Activated CD8-positive, alpha-beta memory T cell treated with anti-CD3 and anti-CD28 coated beads, Interleukin-2, amount 50 U/mL, for 1 hour (primary cell): ENCODE data around the gene RILPL1.
"Not testable (repeated sequence)": the region's sequence is repeated elsewhere in the genome, so short reads cannot be mapped to it uniquely, and the experiment has no call there.

Experiments
- DNase-seq: peaks from one replicate; pipeline ENCODE4 v3.0.0-alpha.2; 2020; ENCODE audit errors: extremely low read depth

RILPL1 gene

DNA sequence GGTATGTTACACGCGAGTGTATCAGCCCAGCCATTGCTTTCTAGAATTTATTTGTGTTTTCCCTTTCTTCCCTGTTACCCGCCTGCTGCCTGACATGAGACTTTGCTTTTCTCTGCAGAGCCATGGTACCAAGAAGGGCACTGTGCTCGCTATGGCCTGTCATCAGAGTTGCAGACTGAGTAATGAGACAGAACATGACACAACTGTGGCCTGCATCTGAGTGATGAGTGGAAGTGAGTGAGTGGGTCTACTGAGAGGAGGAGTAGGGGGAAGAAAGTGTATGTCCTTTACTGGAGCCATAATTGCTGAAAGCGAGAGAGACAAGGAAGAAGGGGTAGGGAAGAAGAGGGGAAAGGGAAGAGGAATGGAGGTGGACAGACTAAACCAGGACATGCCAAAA, 2.9 kb downstream of the RILPL1 start:
- no peak for DNase-seq

DNA sequence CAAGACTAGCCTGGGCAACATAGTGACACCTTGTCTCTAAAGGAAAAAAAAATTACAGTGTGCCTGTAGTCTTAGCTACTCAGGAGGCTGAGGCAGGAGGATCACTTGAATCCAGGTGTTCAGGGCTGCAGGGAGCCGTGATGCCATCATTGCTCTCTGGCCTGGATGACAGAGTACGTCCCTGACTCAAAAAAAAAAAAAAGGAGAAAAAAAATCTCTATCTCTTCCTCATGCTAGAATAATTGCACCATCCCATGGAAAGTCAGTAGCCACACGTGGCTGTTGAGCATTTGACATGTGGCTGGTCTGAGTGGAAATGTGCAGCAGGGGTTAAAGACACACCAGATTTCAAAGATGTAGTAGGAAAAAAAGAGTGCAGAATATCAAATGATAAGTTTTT, 3.8 kb downstream of the RILPL1 start:
- DNase-seq: no peak

DNA sequence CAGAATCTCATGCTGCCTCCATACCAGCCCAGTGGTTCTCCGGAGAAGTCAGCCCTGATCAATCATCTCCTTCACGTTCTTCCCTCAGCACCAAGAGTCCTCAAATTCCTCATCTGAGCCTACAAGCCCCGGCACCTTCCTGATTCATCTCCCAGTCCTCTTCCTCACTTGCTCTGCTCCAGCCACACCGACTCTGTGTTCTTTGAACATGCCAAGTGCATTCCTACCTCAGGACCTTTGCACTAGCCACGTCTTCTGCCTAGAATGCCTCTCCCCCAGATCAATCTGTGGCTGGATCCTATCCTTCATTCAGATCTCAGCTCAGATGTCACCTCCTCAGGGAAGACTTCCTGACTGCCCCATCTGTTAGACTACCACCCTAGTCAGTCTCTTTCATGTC, 4.7 kb downstream of the RILPL1 start:
- DNase-seq: no peak

- no peak for DNase-seq
These were observed 6.9 kb downstream of the RILPL1 start for GRCh38 chr12:123526542-123527080.

GRCh38 chr12:123524378-123524777, 9.1 kb downstream of the RILPL1 start:
- DNase-seq: no peak

- no peak for DNase-seq
These were observed 10.0 kb downstream of the RILPL1 start for GRCh38 chr12:123523518-123523917.

DNA sequence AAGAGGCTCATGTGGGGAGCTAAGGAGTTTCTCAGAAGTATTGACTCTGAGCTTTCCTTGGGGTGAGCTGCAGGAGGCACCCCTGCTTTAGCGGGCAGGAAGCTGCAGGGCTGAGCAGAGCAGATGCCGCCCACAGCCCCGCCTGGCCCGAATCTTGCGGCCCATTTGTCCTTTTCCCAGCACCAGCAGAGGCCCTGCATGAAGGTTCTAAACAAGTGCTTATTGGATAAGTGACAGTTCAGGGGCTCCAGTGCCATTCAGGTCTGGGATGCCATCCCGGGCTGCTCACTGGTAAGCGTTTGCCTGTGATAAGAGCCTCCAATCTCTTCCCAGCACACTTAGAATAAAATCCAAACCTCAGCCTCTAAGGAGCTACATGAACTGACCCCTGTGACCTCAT, 11.4 kb downstream of the RILPL1 start:
- DNase-seq: no peak

DNA sequence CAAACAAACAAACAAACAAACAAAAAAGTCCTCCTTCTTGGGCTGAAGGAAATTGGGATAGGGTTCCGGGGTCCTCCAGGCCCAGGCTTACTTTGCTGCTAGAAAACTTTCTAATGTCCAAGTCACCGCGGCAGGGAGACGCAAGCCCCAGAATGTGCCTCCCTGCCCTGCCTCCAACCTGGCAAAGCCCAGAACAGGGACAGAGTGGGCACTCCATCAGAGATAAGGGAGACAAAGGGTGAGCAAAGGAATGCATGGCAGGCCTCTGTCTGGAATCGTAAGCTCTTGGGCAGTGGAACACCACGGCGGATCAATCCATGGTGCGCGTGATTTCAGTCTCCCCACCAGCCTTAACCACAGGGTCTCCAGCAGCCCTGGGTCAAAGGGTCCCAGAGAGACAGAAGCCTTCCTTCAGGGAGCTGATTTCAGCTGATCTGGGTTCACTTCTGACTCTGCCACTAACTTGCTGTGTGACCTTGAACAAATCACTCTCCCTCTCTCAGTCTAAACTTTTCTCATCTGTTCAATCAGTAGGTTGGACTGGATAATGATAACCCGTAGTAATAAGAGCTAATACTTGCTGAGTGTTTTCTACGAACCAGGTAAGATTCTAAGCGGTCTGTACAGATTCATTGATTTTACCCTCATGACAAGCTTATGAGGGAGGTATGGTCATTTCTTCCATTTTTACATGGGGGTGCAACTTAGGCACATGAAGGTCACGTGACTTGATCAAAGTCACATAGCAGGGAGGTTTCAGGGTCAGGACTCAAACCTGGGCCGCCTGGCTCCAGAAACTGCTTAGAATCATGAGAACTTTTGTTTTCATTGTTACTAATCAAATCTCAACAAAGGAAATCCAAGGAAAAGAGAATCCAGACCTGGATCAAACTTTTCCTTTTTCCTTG, 12.7 kb downstream of the RILPL1 start:
- DNase-seq: no peak

DNA sequence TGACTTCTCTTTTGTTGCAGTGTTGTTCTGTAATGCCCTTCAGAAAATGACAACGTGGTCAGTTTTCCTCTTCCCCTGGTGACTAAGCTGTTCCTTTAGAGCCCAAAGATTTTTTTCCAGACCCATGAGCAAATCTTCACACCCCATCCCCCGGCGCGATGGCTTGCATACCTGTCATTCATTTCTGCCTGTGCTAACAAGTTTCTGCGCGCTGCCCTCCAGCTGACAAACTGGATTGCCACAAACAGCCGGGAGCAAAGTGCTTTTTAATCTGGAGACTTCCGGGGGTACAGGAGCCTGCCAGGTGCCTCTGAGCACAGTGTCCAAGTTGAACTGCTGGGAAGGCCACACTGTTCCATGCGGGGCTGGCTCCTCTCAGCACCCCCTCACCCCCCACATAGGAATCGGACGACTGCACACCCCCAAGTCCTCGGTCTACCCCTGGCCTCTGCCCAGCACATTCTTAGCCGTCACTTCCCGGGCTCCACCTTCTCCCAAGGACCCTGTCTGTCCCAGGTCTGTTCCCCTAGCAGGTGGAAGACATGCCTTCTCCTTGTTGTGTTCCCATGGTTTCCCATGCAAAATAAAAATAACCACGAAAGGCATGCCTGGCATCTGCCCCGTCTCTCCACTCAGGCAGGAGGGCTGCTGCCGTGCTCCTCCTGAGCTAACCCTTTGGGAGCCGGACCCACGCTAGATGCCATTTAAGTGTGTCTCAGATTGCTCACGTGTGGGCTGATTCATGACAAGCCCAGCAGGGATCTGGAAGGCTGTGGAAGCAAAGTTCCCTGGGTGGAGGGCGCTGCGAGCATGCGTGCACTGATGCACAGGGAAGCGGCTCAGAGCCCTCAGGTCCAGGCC, 14.1 kb downstream of the RILPL1 start:
- no peak for DNase-seq

DNA sequence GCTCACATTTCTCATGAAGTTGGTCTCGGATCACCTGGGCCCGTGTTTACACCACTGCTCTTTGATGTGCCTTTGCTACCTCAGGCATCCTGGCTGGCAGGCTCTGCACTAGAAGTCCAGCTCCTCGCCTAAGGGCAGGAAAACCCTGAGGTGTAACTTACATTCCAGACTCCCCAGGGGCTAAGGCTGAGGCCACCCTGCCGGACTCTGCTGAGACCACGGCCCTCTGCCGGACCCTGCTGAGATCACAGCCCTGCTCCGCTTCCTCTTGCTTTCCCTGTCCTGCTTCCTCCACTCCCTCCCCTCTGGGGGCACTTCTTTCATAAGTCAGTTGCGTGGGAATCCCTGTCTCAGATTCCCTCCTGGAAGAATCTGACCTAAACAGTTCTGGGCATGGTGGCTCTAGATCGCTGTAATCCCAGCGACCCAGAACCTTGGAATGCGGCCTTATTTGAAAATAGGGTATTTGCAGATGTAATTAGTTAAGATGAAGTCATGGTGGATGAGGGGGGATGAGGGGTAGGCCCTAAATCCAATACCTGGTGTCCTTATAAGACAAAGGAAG, 17.2 kb downstream of the RILPL1 start:
- no peak for DNase-seq

DNA sequence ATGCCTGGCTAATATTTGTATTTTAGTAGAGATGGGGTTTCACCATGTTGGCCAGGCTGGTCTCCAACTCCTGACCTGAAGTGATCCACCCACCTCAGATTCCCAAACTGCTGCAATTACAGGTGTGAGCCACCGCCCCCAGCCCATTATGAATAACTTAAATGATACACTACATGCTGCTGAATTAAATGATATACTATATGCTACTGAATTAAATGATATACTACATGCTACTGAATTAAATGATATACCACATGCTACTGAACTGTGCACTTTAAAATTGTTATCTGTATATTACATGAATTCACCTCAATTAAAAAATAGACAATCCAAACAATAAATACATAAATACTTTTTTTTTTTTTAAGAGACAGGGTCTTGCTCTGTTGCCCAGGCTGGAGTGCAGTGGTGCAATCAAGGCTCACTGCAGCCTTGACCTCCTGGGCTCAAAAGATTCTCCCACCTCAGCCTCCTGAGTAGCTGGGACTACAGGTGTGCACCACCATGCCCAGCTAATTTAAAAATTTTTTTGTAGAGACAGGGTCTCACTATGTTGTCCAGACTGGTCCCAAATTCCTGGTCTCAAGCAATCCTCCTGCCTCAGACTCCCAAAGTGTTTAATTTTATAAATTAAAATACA, 18.8 kb downstream of the RILPL1 start:
- not testable (repeated sequence) for DNase-seq

GRCh38 chr12:123513805-123514204, 19.7 kb downstream of the RILPL1 start:
- DNase-seq: no peak

DNA sequence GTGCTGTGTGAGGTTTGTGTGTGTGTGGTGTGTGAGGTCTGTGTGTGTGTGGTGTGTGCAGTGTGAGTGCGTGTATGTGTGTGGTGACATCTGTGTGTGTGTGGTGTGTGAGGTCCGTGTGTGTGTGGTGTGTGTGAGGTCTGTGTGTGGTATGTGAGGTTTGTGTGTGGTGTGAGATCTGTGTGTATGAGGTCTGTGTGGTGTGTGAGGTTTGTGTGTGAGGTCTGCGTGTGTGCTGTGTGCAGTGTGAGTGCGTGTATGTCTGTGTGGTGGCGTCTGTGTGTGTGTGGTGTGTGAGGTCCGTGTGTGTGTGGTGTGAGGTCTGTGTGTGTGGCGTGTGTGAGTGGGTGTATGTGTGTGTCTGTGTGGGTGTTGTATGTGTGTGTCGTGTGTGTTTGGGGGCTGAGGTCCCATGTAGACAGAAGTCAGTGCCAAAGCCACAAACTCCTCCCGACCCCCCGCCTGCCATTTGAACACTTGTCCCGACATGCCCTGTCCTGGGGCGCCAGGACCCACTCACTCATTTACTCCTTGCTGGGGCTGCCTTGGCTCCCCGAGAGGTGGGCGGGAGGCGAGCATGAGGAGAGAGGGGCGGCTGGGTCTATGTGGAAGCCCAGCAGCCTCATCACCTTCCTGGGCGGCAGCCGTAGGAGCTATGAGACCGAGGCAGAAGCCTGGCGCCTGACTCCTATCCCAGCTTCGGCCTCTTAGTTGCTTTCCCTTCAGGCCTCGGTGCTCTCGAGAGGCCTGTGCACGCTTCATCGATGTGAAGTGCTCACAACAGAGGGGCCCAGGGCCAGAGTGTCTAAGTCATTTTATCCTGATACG, 20.5 kb downstream of the RILPL1 start:
- DNase-seq: no peak

GRCh38 chr12:123506843-123507236, 26.7 kb downstream of the RILPL1 start:
- DNase-seq: no peak

DNA sequence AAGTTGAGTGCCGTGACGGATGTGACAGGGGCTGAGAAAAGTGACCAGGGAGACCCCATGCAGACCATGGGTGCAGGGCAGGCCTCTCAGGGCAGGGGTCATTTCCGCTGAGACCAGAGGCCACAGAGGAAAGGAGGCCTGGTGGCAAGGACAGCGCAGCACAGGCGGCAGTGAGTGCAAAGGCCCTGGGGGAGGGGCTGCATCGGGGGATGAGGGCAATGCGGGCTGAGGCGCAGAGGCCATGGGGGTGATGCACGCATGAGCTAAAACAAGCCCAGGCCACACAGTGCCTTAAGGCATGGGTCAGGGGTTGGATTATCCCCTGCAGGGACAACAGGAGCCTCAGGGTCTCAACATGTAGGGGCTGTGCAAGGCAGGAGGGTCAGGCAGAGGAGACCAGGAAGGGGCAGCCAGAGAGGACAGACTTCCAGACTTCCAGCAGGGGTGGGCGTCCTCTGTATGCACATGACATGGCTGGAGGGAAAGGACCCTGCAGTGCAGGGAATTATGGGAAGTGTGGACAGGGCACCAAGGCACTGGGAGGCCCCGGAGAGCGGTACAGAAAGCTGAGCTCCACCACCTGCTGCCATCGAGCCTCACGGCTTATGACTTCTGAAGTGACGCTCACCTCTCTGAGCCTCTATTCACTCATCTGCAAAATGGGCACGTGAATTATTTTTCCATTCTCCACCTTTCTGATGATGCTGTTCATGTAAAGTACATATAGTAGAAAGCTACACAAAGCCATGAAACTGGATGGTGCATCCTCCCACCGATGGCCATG, 27.3 kb downstream of the RILPL1 start:
- no peak for DNase-seq

GRCh38 chr12:123502163-123502704, 31.3 kb downstream of the RILPL1 start:
- no peak for DNase-seq

DNA sequence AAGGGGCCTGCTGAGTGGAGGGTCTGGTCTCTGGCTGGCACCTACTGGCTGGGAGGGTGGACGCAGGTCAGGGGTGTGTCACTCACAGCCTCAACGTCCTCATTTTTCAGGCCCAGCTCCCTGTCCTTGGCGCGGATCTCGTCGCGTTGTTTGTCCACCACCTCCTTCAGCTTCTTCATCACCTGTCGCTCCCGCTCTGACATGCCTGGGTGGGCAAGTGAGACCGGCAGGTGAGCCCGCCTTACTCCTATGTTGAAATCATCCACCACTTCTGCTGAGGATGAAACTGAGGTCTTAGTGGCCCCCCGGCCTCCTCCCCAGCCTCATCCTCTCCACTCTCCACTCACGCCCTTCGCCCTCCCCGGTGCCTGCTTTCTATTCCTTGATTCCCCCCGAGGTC, 34.2 kb downstream of the RILPL1 start:
- DNase-seq: no peak

DNA sequence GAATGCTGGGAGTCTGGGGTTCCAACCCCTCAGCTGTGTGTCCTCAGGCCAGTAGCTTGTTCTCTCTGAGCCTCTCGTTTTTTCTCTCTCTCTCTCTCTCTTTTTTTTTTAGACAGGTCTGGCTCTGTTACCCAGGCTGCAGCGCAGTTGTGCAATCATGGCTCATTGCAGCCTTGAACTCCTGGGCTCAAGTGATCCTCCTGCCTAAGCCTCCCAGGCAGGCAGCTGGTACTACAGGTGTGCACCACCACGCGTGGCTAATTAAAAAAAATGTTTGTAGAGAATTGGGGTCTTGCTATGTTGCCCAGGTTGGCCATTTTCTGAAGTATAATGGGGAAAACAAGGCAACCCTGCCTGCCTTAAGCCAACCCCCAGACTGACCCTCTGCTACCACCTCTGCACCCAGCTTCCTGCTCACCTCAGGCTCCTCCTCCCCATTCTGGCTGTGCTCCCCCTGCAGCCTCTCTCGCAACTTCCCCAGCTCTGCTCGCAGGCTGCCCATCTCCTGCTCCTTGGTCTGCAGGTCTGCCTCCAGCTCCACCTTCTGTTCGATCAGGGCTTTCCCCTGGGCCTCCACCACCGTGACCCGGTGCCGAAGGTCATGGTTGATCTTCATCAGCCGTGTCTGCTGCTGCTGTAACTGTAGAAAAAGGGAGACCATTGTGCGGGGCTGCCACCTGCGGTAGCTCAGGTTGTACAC, 35.2 kb downstream of the RILPL1 start:
- DNase-seq: no peak

- DNase-seq: no peak
These were observed 36.5 kb downstream of the RILPL1 start for GRCh38 chr12:123497065-123497464.
